ENCODE data around the gene TEX51.

TEX51 gene

GRCh38 chr2:126891681-126892500 lies 6.8 kb upstream of the TEX51 start:
- H3K27me3 ChIP-seq (ENCODE audit: low read depth), result no peaks in the 10 kb centered on the region
- in situ Hi-C loops (cut with MboI; ENCODE audit: low sequenced_read_pairs), result no loop called here
- peak in 1 of 2 experiments; percentile 0 for DNase-seq (ENCODE audit: low spot score in 2 of 2)
- H3K4me1 ChIP-seq, result no peaks in the 10 kb centered on the region
- H3K36me3 ChIP-seq (replicated peaks), result no peaks in the 10 kb centered on the region
- no peaks in the 10 kb centered on the region for H3K9me3 ChIP-seq
- H3K4me3 ChIP-seq, result no peak overlapping the region

GRCh38 chr2:126893153-126893552 lies 5.5 kb upstream of the TEX51 start:
- in situ Hi-C loops (cut with MboI; ENCODE audit: low sequenced_read_pairs), result no loop called here
- no peaks in the 10 kb centered on the region for H3K9me3 ChIP-seq
- no peak overlapping the region for H3K4me3 ChIP-seq

GRCh38 chr2:126893606-126894005 lies 5.1 kb upstream of the TEX51 start:
- Histone ChIP-seq H3K9me3 (no peaks in the 10 kb centered on the region), H3K27me3 (ENCODE audit: low read depth) (no peaks in the 10 kb centered on the region), H3K4me3 (no peak overlapping the region), H3K36me3 (replicated peaks) (no peaks in the 10 kb centered on the region), H3K4me1 (no peaks in the 10 kb centered on the region)
- peak in 1 of 2 experiments; percentile 1 for DNase-seq (ENCODE audit: low spot score in 2 of 2)
- in situ Hi-C loops (cut with MboI; ENCODE audit: low sequenced_read_pairs), result no loop called here

More at GRCh38 chr2:126893153-126893552, 5.5 kb upstream of the TEX51 start:
- no peaks in the 10 kb centered on the region for H3K4me1 ChIP-seq
- DNase-seq (ENCODE audit: low spot score in 2 of 2), result peak in 1 of 2 experiments; percentile 1
- H3K27me3 ChIP-seq (ENCODE audit: low read depth), result no peaks in the 10 kb centered on the region
- no peaks in the 10 kb centered on the region for H3K36me3 ChIP-seq (replicated peaks)

GRCh38 chr2:126894082-126894481 lies 4.6 kb upstream of the TEX51 start:
- Histone ChIP-seq H3K4me3 (no peak overlapping the region), H3K9me3 (no peaks in the 10 kb centered on the region), H3K36me3 (replicated peaks) (no peaks in the 10 kb centered on the region), H3K4me1 (no peaks in the 10 kb centered on the region), H3K27me3 (ENCODE audit: low read depth) (no peaks in the 10 kb centered on the region)
- in situ Hi-C loops (cut with MboI; ENCODE audit: low sequenced_read_pairs), result no loop called here
- peak in 1 of 2 experiments; percentile 1 for DNase-seq (ENCODE audit: low spot score in 2 of 2)

GRCh38 chr2:126894585-126895182 lies 4.0 kb upstream of the TEX51 start:
- Histone ChIP-seq H3K36me3 (replicated peaks) (no peaks in the 10 kb centered on the region), H3K27me3 (ENCODE audit: low read depth) (no peaks in the 10 kb centered on the region), H3K4me3 (no peak overlapping the region), H3K4me1 (no peaks in the 10 kb centered on the region), H3K9me3 (no peaks in the 10 kb centered on the region)
- peak in 1 of 2 experiments; percentile 2 for DNase-seq (ENCODE audit: low spot score in 2 of 2)
- in situ Hi-C loops (cut with MboI; ENCODE audit: low sequenced_read_pairs), result no loop called here

- peak in 1 of 2 experiments; percentile 2 for DNase-seq (ENCODE audit: low spot score in 2 of 2)
- in situ Hi-C loops (cut with MboI; ENCODE audit: low sequenced_read_pairs), result no loop called here
Observed at GRCh38 chr2:126895336-126895735, 3.4 kb upstream of the TEX51 start.

GRCh38 chr2:126896471-126896870 lies 2.2 kb upstream of the TEX51 start:
- no peaks in the 10 kb centered on the region for H3K9me3 ChIP-seq
- H3K4me1 ChIP-seq, result no peaks in the 10 kb centered on the region
- in situ Hi-C loops (cut with MboI; ENCODE audit: low sequenced_read_pairs), result no loop called here
- DNase-seq (ENCODE audit: low spot score in 2 of 2), result no peak
- no peaks in the 10 kb centered on the region for H3K36me3 ChIP-seq (replicated peaks)
- no peak overlapping the region for H3K4me3 ChIP-seq
- no peaks in the 10 kb centered on the region for H3K27me3 ChIP-seq (ENCODE audit: low read depth)

More at GRCh38 chr2:126895336-126895735, 3.4 kb upstream of the TEX51 start:
- Histone ChIP-seq H3K4me3 (no peak overlapping the region), H3K27me3 (ENCODE audit: low read depth) (no peaks in the 10 kb centered on the region), H3K36me3 (replicated peaks) (no peaks in the 10 kb centered on the region), H3K4me1 (no peaks in the 10 kb centered on the region), H3K9me3 (no peaks in the 10 kb centered on the region)

- Histone ChIP-seq H3K4me1 (no peaks in the 10 kb centered on the region), H3K27me3 (ENCODE audit: low read depth) (no peaks in the 10 kb centered on the region), H3K36me3 (replicated peaks) (no peaks in the 10 kb centered on the region), H3K4me3 (no peak overlapping the region), H3K9me3 (no peaks in the 10 kb centered on the region)
- DNase-seq (ENCODE audit: low spot score in 2 of 2), result no peak
- in situ Hi-C loops (cut with MboI; ENCODE audit: low sequenced_read_pairs), result no loop called here
Observed at GRCh38 chr2:126899616-126900185, 1.0 kb downstream of the TEX51 start.

GRCh38 chr2:126900646-126901319 lies 2.1 kb downstream of the TEX51 start:
- DNase-seq (ENCODE audit: low spot score in 2 of 2), result no peak
- Histone ChIP-seq H3K27me3 (ENCODE audit: low read depth) (no peaks in the 10 kb centered on the region), H3K4me3 (no peak overlapping the region), H3K36me3 (replicated peaks) (no peaks in the 10 kb centered on the region), H3K4me1 (no peaks in the 10 kb centered on the region), H3K9me3 (no peaks in the 10 kb centered on the region)
- in situ Hi-C loops (cut with MboI; ENCODE audit: low sequenced_read_pairs), result no loop called here

GRCh38 chr2:126901459-126901858 lies 2.8 kb downstream of the TEX51 start:
- Histone ChIP-seq H3K4me3 (no peak overlapping the region), H3K36me3 (replicated peaks) (no peaks in the 10 kb centered on the region), H3K27me3 (ENCODE audit: low read depth) (no peaks in the 10 kb centered on the region), H3K4me1 (no peaks in the 10 kb centered on the region), H3K9me3 (no peaks in the 10 kb centered on the region)
- no peak for DNase-seq (ENCODE audit: low spot score in 2 of 2)
- in situ Hi-C loops (cut with MboI; ENCODE audit: low sequenced_read_pairs), result no loop called here

- H3K9me3 ChIP-seq, result no peaks in the 10 kb centered on the region
- no peak for DNase-seq (ENCODE audit: low spot score in 2 of 2)
- H3K36me3 ChIP-seq (replicated peaks), result no peaks in the 10 kb centered on the region
- in situ Hi-C loops (cut with MboI; ENCODE audit: low sequenced_read_pairs), result no loop called here
- no peaks in the 10 kb centered on the region for H3K4me1 ChIP-seq
- H3K27me3 ChIP-seq (ENCODE audit: low read depth), result no peaks in the 10 kb centered on the region
- no peak overlapping the region for H3K4me3 ChIP-seq
Observed at GRCh38 chr2:126902152-126902835, 3.6 kb downstream of the TEX51 start.

GRCh38 chr2:126902859-126903258 lies 4.2 kb downstream of the TEX51 start:
- Histone ChIP-seq H3K4me3 (no peak overlapping the region), H3K9me3 (no peaks in the 10 kb centered on the region), H3K36me3 (replicated peaks) (no peaks in the 10 kb centered on the region), H3K4me1 (no peaks in the 10 kb centered on the region), H3K27me3 (ENCODE audit: low read depth) (no peaks in the 10 kb centered on the region)
- DNase-seq (ENCODE audit: low spot score in 2 of 2), result no peak
- in situ Hi-C loops (cut with MboI; ENCODE audit: low sequenced_read_pairs), result no loop called here

GRCh38 chr2:126905991-126906390 lies 7.3 kb downstream of the TEX51 start:
- no peaks in the 10 kb centered on the region for H3K9me3 ChIP-seq
- no peaks in the 10 kb centered on the region for H3K36me3 ChIP-seq (replicated peaks)
- H3K27me3 ChIP-seq (ENCODE audit: low read depth), result no peaks in the 10 kb centered on the region
- H3K4me3 ChIP-seq, result no peak overlapping the region
- H3K4me1 ChIP-seq, result no peaks in the 10 kb centered on the region
- in situ Hi-C loops (cut with MboI; ENCODE audit: low sequenced_read_pairs), result no loop called here
- DNase-seq (ENCODE audit: low spot score in 2 of 2), result no peak

Data from HAP-1 (cell line).